T47D (cell line): ENCODE results near the gene TEX2.
A peak's percentile ranks its signal among the peaks of the same experiment; 100 is the strongest.
"Not testable (repeated sequence)": the region's sequence is repeated elsewhere in the genome, so short reads cannot be mapped to it uniquely, and the experiment has no call there.

Source experiments
- DNase-seq, 2 experiments: peaks; one replicate each; pipeline versions ENCODE4 v3.0.0 to v3.0.0-alpha.2; 2011 to 2012; ENCODE audit warnings: low read depth in 1 of 2, low spot score in 1 of 2
- JUND ChIP-seq: IDR thresholded peaks from 2 replicates; pipeline ENCODE4 v1.6.1; 2012; ENCODE audit warnings: low read depth
- in situ Hi-C: cut with HindIII; loops from 2 replicates; pipeline ENCODE4 v1.10.0; 2016; ENCODE audit warnings: low sequenced_read_pairs, low pct_unique_long_range_greater_than_20kb

TEX2 gene

GRCh38 chr17:64212122-64212521 is 50.9 kb downstream of the TEX2 start:
- no peak for DNase-seq
- in situ Hi-C loops: no loop called here
- TF ChIP-seq JUND: no peak

- no peak for TF ChIP-seq JUND
- no peak for DNase-seq
- in situ Hi-C loops: no loop called here
Observed at GRCh38 chr17:64209983-64210382, 53.1 kb downstream of the TEX2 start.

- in situ Hi-C loops: no loop called here
- TF ChIP-seq JUND: no peak
- no peak for DNase-seq
Observed at GRCh38 chr17:64209356-64209941, 53.6 kb downstream of the TEX2 start.

GRCh38 chr17:64208656-64209055 is 54.4 kb downstream of the TEX2 start:
- DNase-seq, in situ Hi-C loops: not testable (repeated sequence)

- in situ Hi-C loops: no loop called here
- TF ChIP-seq JUND: no peak
- no peak for DNase-seq
Observed at GRCh38 chr17:64205804-64206203, 57.3 kb downstream of the TEX2 start.

- no peak for DNase-seq
- no peak for TF ChIP-seq JUND
- in situ Hi-C loops: no loop called here
Observed at GRCh38 chr17:64203630-64204029, 59.4 kb downstream of the TEX2 start.

GRCh38 chr17:64202683-64203344 is 60.2 kb downstream of the TEX2 start:
- in situ Hi-C loops: no loop called here
- DNase-seq: no peak
- TF ChIP-seq JUND: no peak

GRCh38 chr17:64200080-64201032 is 62.7 kb downstream of the TEX2 start:
- in situ Hi-C loops: no loop called here
- DNase-seq: peak in 1 of 2 experiments; percentile 13
- TF ChIP-seq JUND: no peak

- TF ChIP-seq JUND: no peak
- in situ Hi-C loops: no loop called here
- no peak for DNase-seq
Observed at GRCh38 chr17:64198331-64199090, 64.5 kb downstream of the TEX2 start.

- no peak for DNase-seq
- in situ Hi-C loops: no loop called here
- no peak for TF ChIP-seq JUND
Observed at GRCh38 chr17:64196601-64197000, 66.5 kb downstream of the TEX2 start.

GRCh38 chr17:64193561-64193960 is 69.5 kb downstream of the TEX2 start:
- TF ChIP-seq JUND: no peak
- DNase-seq: no peak
- in situ Hi-C loops: no loop called here

GRCh38 chr17:64192589-64192988 is 70.5 kb downstream of the TEX2 start:
- in situ Hi-C loops: no loop called here

GRCh38 chr17:64190472-64190871 is 72.6 kb downstream of the TEX2 start:
- no peak for TF ChIP-seq JUND
- in situ Hi-C loops: no loop called here
- no peak for DNase-seq

More at GRCh38 chr17:64192589-64192988, 70.5 kb downstream of the TEX2 start:
- no peak for TF ChIP-seq JUND
- DNase-seq: no peak
